Endothelial cell of umbilical vein (primary cell): Measurements from ENCODE around the gene LAPTM4A. TPM values are rescaled to one million over a fixed set of nuclear protein-coding genes. Genes with fewer than 3 reads are reported as not detected.

Source experiments
- BruUV-seq: library from RNA; stranded (reverse); fragments of 400-500 nt; replicated peaks from 2 replicates; lab custom pipeline; 2021; lab: Mats Ljungman, UMichigan
- CTCF ChIA-PET: fragments of 300-600, 350-600 bp; sonication (Branson Sonifier 250); formaldehyde crosslinking; loops from one replicate; lab custom pipeline; 2021; ENCODE audit warnings: antibody characterized with exemption, inconsistent platforms; lab: Charles Lee
- POLR2A ChIA-PET: fragments of 300-600, 350-600 bp; sonication (Branson Sonifier 250); formaldehyde crosslinking; loops from one replicate; lab custom pipeline; 2021; ENCODE audit warnings: antibody characterized with exemption, inconsistent platforms; lab: Charles Lee
- DNase-seq: peaks from one replicate; pipeline ENCODE4 v3.0.0-alpha.2; 2011; ENCODE audit warnings: low read depth, low spot score
- FAIRE-seq: peaks from 2 replicates; lab custom pipeline; 2011; peaks lifted over from hg19 to GRCh38; lab: Jason Lieb, UNC
- H2AFZ ChIP-seq: 2 replicates; pipeline ENCODE4 v1.6.0; 2012; ENCODE audit warnings: low read depth, low read length, control low read depth, inconsistent platforms
- H3K27ac ChIP-seq: 2 replicates; pipeline ENCODE4 v1.5.1; 2011; ENCODE audit warnings: low read depth, mild to moderate bottlenecking, control low read depth, low read length, moderate library complexity; ENCODE audit not compliant: insufficient read depth
- H3K27me3 ChIP-seq, 2 experiments: 2 replicates each; pipeline versions ENCODE4 v1.6.0 to v1.6.1; 2011; ENCODE audit warnings: low read length in 2 of 2, mixed read lengths in 1 of 2; ENCODE audit not compliant: control insufficient read depth in 2 of 2, insufficient read depth in 2 of 2
- H3K36me3 ChIP-seq, 2 experiments: 2 replicates in 1 of 2; 3 replicates in 1 of 2; pipeline ENCODE4 v1.5.1; 2011; ENCODE audit warnings: low read length in 2 of 2, mild to moderate bottlenecking in 1 of 2, moderate library complexity in 1 of 2; ENCODE audit not compliant: control insufficient read depth in 2 of 2, insufficient read depth in 2 of 2; ENCODE audit errors: extremely low read depth in 1 of 2
- H3K4me1 ChIP-seq: 3 replicates; pipeline ENCODE4 v1.5.1; 2011; ENCODE audit warnings: mild to moderate bottlenecking, low read length; ENCODE audit not compliant: control insufficient read depth, insufficient read depth; ENCODE audit errors: extremely low read depth
- H3K4me2 ChIP-seq: 2 replicates; pipeline ENCODE4 v1.6.1; 2011; ENCODE audit warnings: low read length, control low read depth, mixed read lengths; ENCODE audit not compliant: insufficient read depth
- H3K4me3 ChIP-seq, 3 experiments: fragments of 200-600 bp in 1 of 3; sonication (generic), shearing (Covaris generic) in 1 of 3; replicated peaks in 1 of 3; 2 replicates each; pipeline ENCODE4 v1.5.1; 2011 to 2016; ENCODE audit warnings: control low read depth in 3 of 3, low read length in 3 of 3, mild to moderate bottlenecking in 2 of 3, inconsistent platforms in 1 of 3, low read depth in 1 of 3, moderate library complexity in 1 of 3; ENCODE audit not compliant: insufficient read depth in 1 of 3
- H3K79me2 ChIP-seq: 2 replicates; pipeline ENCODE4 v1.6.0; 2012; ENCODE audit warnings: low read length, inconsistent platforms; ENCODE audit not compliant: control insufficient read depth, insufficient read depth
- H3K9ac ChIP-seq: replicated peaks from 2 replicates; pipeline ENCODE3; 2011; ENCODE audit warnings: low read length, control low read depth; ENCODE audit not compliant: insufficient read depth; ENCODE audit errors: extremely low read depth
- H3K9me1 ChIP-seq: replicated peaks from 3 replicates; pipeline ENCODE4 v1.6.0; 2011; ENCODE audit warnings: mild to moderate bottlenecking, low read length; ENCODE audit not compliant: control insufficient read depth, insufficient read depth; ENCODE audit errors: extremely low read depth
- H3K9me3 ChIP-seq: replicated peaks from 2 replicates; pipeline ENCODE4 v1.5.1; 2012; ENCODE audit warnings: low read length, inconsistent platforms; ENCODE audit not compliant: control insufficient read depth, insufficient read depth
- H4K20me1 ChIP-seq: replicated peaks from 2 replicates; pipeline ENCODE3; 2011; ENCODE audit warnings: mild to moderate bottlenecking, low read length; ENCODE audit not compliant: control insufficient read depth, insufficient read depth; ENCODE audit errors: extremely low read depth
- CTCF ChIP-seq, 2 donors: IDR thresholded peaks; 1 replicate in 1 of 2; 2 replicates in 1 of 2; pipeline ENCODE4 v1.5.1; 2011; ENCODE audit warnings: low read length in 2 of 2, mild to moderate bottlenecking in 2 of 2, moderate library complexity in 2 of 2, control low read depth in 1 of 2, inconsistent platforms in 1 of 2, low read depth in 1 of 2; ENCODE audit not compliant: insufficient read depth in 1 of 2; ENCODE audit errors: extremely low read depth in 1 of 2
- EZH2 ChIP-seq: IDR thresholded peaks from 2 replicates; pipeline ENCODE4 v1.6.1; 2012; ENCODE audit warnings: borderline replicate concordance, low read depth, mild to moderate bottlenecking, moderate library complexity, low read length, inconsistent platforms; ENCODE audit not compliant: severe bottlenecking
- FOS ChIP-seq: IDR thresholded peaks from 2 replicates; pipeline ENCODE4 v1.6.1; 2011; ENCODE audit warnings: mild to moderate bottlenecking, low read length, moderate library complexity, borderline replicate concordance; ENCODE audit not compliant: insufficient read depth
- GATA2 ChIP-seq: IDR thresholded peaks from 2 replicates; pipeline ENCODE4 v1.7.0; 2011; ENCODE audit warnings: low read depth, mild to moderate bottlenecking, moderate library complexity, mixed read lengths, low read length; ENCODE audit not compliant: insufficient read length, insufficient read depth
- JUN ChIP-seq: IDR thresholded peaks from 2 replicates; pipeline ENCODE4 v1.6.1; 2011; ENCODE audit warnings: borderline replicate concordance, low read depth; ENCODE audit not compliant: insufficient read length, insufficient read depth
- MAX ChIP-seq: IDR thresholded peaks from 2 replicates; pipeline ENCODE4 v1.6.1; 2011; ENCODE audit not compliant: insufficient read depth, insufficient read length
- MYC ChIP-seq: IDR thresholded peaks from one replicate; pipeline ENCODE4 v1.6.1; 2011; ENCODE audit warnings: mild to moderate bottlenecking, low read depth, low read length
- POLR2A ChIP-seq: IDR thresholded peaks from 2 replicates; pipeline ENCODE4 v1.6.1; 2012; ENCODE audit warnings: low read depth, mild to moderate bottlenecking, control low read depth, low read length
- POLR2AphosphoS5 ChIP-seq: IDR thresholded peaks from 2 replicates; pipeline ENCODE4 v1.6.1; 2012; ENCODE audit warnings: low read depth, mild to moderate bottlenecking, control low read depth, low read length, moderate library complexity; ENCODE audit not compliant: insufficient read depth
- dilution Hi-C: fragments of 300-500 bp; cut with MboI; formaldehyde crosslinking; loops from one replicate; pipeline ENCODE4 v1.15.0; 2019; ENCODE audit warnings: low sequenced_read_pairs; ENCODE audit not compliant: extremely low pct_ligation_motif_present
- intact Hi-C: fragments of 100-400 bp; cut with micrococcal nuclease; formaldehyde crosslinking; loops from one replicate; pipeline ENCODE4 v1.10.0; 2022
- polyA plus RNA-seq, 4 experiments: library from polyadenylated mRNA; depleted of rRNA in 3 of 4; stranded (reverse) in 3 of 4; unstranded in 1 of 4; fragments of >200 nt; gene quantifications; 2 replicates each; pipeline versions ENCODE4 v1.2.1 to v1.2.3, GENCODE V29; 2011 to 2012; ENCODE audit warnings: missing spikeins in 1 of 4
- total RNA-seq: library from RNA; stranded (reverse); gene quantifications from 2 replicates; pipeline ENCODE4 v1.2.3, GENCODE V29; 2021

Gene LAPTM4A
- total and polyA plus RNA-seq, 2 donors (not counting 3 experiments of a cell fraction or from before 2014, with no cell fraction given), result 155 to 427 TPM

- DNase-seq (no peak), FAIRE-seq (no peak)
- peaks cover 15 to 16% of the 10 kb centered on the region in 2 experiments for H3K27me3 ChIP-seq
- BruUV-seq, result TSS peak; percentile 74
- peak overlapping the region; percentile 94 for H3K27ac ChIP-seq
- no peaks in the 10 kb centered on the region for H3K9me3 ChIP-seq
- H3K4me1 ChIP-seq, result peaks cover 34% of the 10 kb centered on the region
- H3K9me1 ChIP-seq, result no peaks in the 10 kb centered on the region
- TF ChIP-seq CTCF (IDR thresholded peaks at IDR 0.05; ENCODE audit: extremely low read depth in 1 of 2, insufficient read depth in 1 of 2, low read depth in 1 of 2, low read length in 2 of 2) (no peak), POLR2AphosphoS5 (no peak), GATA2 (no peak), MYC (no peak), JUN (no peak), FOS (no peak), POLR2A (no peak), MAX (no peak), EZH2 (no peak)
- no peaks in the 10 kb centered on the region for H3K36me3 ChIP-seq
- dilution Hi-C loops, result no loop called here
- ChIA-PET CTCF (interaction anchor here (1.5 to 12.6 kb wide), 10 partner anchors 8 to 96 kb away, joined by 4 to 146 read pairs (median 12); no protein-coding TSS in a partner anchor), POLR2A (interaction anchor here (1.0 to 3.6 kb wide), 2 partner anchors 16 to 37 kb away, joined by 3 to 14 read pairs; no protein-coding TSS in a partner anchor)
- H3K4me2 ChIP-seq, result peak overlapping the region; percentile 89
- H3K9ac ChIP-seq, result peak overlapping the region; percentile 94
- H2AFZ ChIP-seq, result peak overlapping the region; percentile 41
- no peaks in the 10 kb centered on the region for H4K20me1 ChIP-seq
- peaks cover 39% of the 10 kb centered on the region for H3K79me2 ChIP-seq
- intact Hi-C loops, result loop anchor here (5.0 kb wide), 1 partner anchor 300 kb away; the partner anchor contains the start of gene PUM2
- peak overlapping the region; percentile 8 to 97 (median 51) for H3K4me3 ChIP-seq
These were observed 912 bp upstream of the LAPTM4A start for GRCh38 chr2:20052229-20052851.
